K562 (cell line): Measurements from ENCODE around the gene NOP10. TPM values are rescaled to one million over a fixed set of nuclear protein-coding genes. Genes with fewer than 3 reads are reported as not detected.

Source experiments
- CBFA2T3 ChIP-seq: fragments of 450-650 bp; IDR thresholded peaks from 2 replicates; pipeline ENCODE4 v1.6.1; 2017
- CREB3L1 ChIP-seq: fragments of 450-650 bp; IDR thresholded peaks from 2 replicates; pipeline ENCODE4 v1.6.1; 2014; ENCODE audit warnings: low read depth, mild to moderate bottlenecking, moderate library complexity, borderline replicate concordance
- CTBP1 ChIP-seq: fragments of 450-650 bp; IDR thresholded peaks from 2 replicates; pipeline ENCODE4 v1.6.1; 2016; ENCODE audit warnings: borderline replicate concordance
- EZH2 ChIP-seq: IDR thresholded peaks from 2 replicates; pipeline ENCODE4 v1.6.1; 2012; ENCODE audit warnings: low read depth, mild to moderate bottlenecking, inconsistent platforms, low read length, borderline replicate concordance
- IFI16 ChIP-seq: fragments of 250-450 bp; sonication (Bioruptor Pico); IDR thresholded peaks from 2 replicates; pipeline ENCODE4 v2.1.2; 2022; ENCODE audit warnings: mild to moderate bottlenecking, inconsistent platforms
- MED1 ChIP-seq: sonication (generic); formaldehyde crosslinking; IDR thresholded peaks from 2 replicates; pipeline ENCODE4 v1.8.1; 2023; ENCODE audit warnings: missing genetic modification reagents, borderline replicate concordance
- MXD1 ChIP-seq: fragments of 250-450 bp; sonication (Bioruptor Pico); IDR thresholded peaks from 2 replicates; pipeline ENCODE4 v1.8.0; 2021; ENCODE audit warnings: borderline replicate concordance, mild to moderate bottlenecking, moderate library complexity; ENCODE audit not compliant: poor library complexity, severe bottlenecking
- TFE3 ChIP-seq: fragments of 450-650 bp; formaldehyde crosslinking; IDR thresholded peaks from 2 replicates; pipeline ENCODE4 v1.4.0; 2020; ENCODE audit warnings: mild to moderate bottlenecking, mixed read lengths
- USF2 ChIP-seq: sonication (generic); formaldehyde crosslinking; IDR thresholded peaks from 2 replicates; pipeline ENCODE4 v1.5.0; 2020; ENCODE audit warnings: missing genetic modification reagents
- ZNF146 ChIP-seq: IDR thresholded peaks from one replicate; pipeline ENCODE4 v1.6.1; 2018; ENCODE audit warnings: missing compliant biosample characterization; ENCODE audit not compliant: unreplicated experiment
- ZNF184 ChIP-seq: sonication (generic); formaldehyde crosslinking; IDR thresholded peaks from 2 replicates; pipeline ENCODE4 v1.5.0; 2020; ENCODE audit warnings: missing genetic modification reagents
- ZNF408 ChIP-seq: fragments of 250-450 bp; sonication (Bioruptor Pico); IDR thresholded peaks from 2 replicates; pipeline ENCODE4 v1.4.0; 2020; ENCODE audit warnings: low read depth, mild to moderate bottlenecking, moderate library complexity
- ZNF586 ChIP-seq: fragments of 450-650 bp; formaldehyde crosslinking; conservative IDR thresholded peaks from 2 replicates; pipeline ENCODE4 v1.4.0; 2020; ENCODE audit warnings: mild to moderate bottlenecking, moderate library complexity
- ZNF696 ChIP-seq: fragments of 250-450 bp; sonication (Bioruptor Pico); conservative IDR thresholded peaks from 2 replicates; pipeline ENCODE4 v1.4.0; 2020; ENCODE audit warnings: mild to moderate bottlenecking, moderate library complexity
- polyA plus RNA-seq, 8 experiments: library from polyadenylated mRNA; depleted of rRNA in 4 of 8; stranded (reverse) in 5 of 8; unstranded in 3 of 8; fragments of >200 nt; fragmentation: Nextera tagmentation in 2 of 8; fragmentation: Illumina TruSeq in 1 of 8; extraction: Ambion mirVana in 2 of 8; extraction: Trizol in 1 of 8; gene quantifications; 2 replicates each; pipeline versions ENCODE4 v1.2.1 to v1.2.3, GENCODE V29; 2011 to 2014; ENCODE audit warnings: inconsistent platforms in 1 of 8, missing spikeins in 1 of 8
- total RNA-seq, 7 experiments: library from RNA; depleted of rRNA in 6 of 7; stranded (reverse); fragments of >200 nt in 6 of 7; fragmentation: Illumina TruSeq in 2 of 7; extraction: Trizol in 2 of 7; gene quantifications; 2 replicates each; pipeline versions ENCODE4 v1.2.1 to v1.2.3, GENCODE V29; 2011 to 2021; ENCODE audit warnings: low replicate concordance in 1 of 7

NOP10 gene
- total and polyA plus RNA-seq, 9 of the 15 experiments (the other 6 are each of a cell fraction or from before 2014, with no cell fraction given), result 250 to 1,663 (median 449) TPM

GRCh38 chr15:34367101-34368081 lies 24.5 kb upstream of the NOP10 start, which contains the start of gene LPCAT4 (continued):
- TF ChIP-seq TFE3 (CRISPR knock-in tag) (no peak), ZNF184 (CRISPR knock-in tag) (no peak), USF2 (no peak), EZH2 (no peak), MXD1 (CRISPR knock-in tag) (no peak), CREB3L1 (no peak; the same call in 1 of the 2 replicates), ZNF146 (CRISPR knock-in tag) (no peak), CBFA2T3 (no peak), ZNF586 (CRISPR knock-in tag) (no peak), IFI16 (CRISPR knock-in tag) (no peak), ZNF696 (no peak), CTBP1 (peak; percentile 93), MED1 (CRISPR knock-in tag) (no peak), ZNF408 (CRISPR knock-in tag) (no peak)
